Neutrophil (primary cell): ENCODE data around the gene TGM2.

ENCODE experiments used
- H3K27ac ChIP-seq: fragments of 200-600 bp; sonication (generic); 2 replicates; pipeline ENCODE4 v1.5.1; 2016; ENCODE audit warnings: mild to moderate bottlenecking, moderate library complexity
- H3K27me3 ChIP-seq: fragments of 200-600 bp; sonication (generic); 2 replicates; pipeline ENCODE4 v1.6.0; 2016; ENCODE audit warnings: mild to moderate bottlenecking
- H3K36me3 ChIP-seq: fragments of 200-600 bp; sonication (generic); 2 replicates; pipeline ENCODE4 v1.5.1; 2017
- H3K4me1 ChIP-seq, 2 experiments: fragments of 200-600 bp in 1 of 2; sonication (generic) in 1 of 2; 1 replicate in 1 of 2; 2 replicates in 1 of 2; pipeline versions ENCODE4 v1.5.1 to v1.6.1; 2013 to 2016; ENCODE audit warnings: low read depth in 1 of 2, low read length in 1 of 2, mild to moderate bottlenecking in 1 of 2, moderate library complexity in 1 of 2; ENCODE audit not compliant: control insufficient read depth in 1 of 2, insufficient read depth in 1 of 2
- H3K4me3 ChIP-seq, 2 experiments: fragments of 200-600 bp in 1 of 2; sonication (generic) in 1 of 2; 1 replicate in 1 of 2; 2 replicates in 1 of 2; pipeline ENCODE4 v1.5.1; 2013 to 2016; ENCODE audit warnings: low read depth in 1 of 2, low read length in 1 of 2, mild to moderate bottlenecking in 1 of 2, moderate library complexity in 1 of 2
- H3K9me3 ChIP-seq: fragments of 200-600 bp; sonication (generic); 2 replicates; pipeline ENCODE4 v1.5.1; 2016
- TF ChIP-seq, protein P1 (sequence below): fragments of 200-600 bp; sonication (generic); IDR thresholded peaks from 2 replicates; pipeline ENCODE4 v1.5.1; 2016; ENCODE audit warnings: antibody characterized with exemption

TGM2 gene

DNA sequence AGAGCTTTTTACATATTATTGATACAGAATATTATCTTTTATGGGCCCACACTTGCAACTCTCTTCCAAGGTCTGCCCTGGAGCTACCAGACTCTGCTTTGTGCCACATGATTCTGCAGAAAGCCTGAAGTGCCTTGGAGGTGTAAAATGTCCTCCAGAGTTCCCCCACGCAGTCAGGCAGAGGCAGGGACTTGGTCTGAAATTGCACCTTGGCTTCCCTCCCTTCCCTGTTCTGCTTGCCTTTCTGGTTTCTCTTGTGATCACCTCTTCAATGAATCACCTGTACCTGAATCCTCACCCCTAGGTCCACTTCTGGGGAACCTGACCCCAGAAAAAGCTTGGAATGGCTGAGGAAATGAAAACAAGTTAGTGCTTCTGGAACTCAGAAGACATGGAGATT, 43.0 kb upstream of the TGM2 start:
- Histone ChIP-seq H3K9me3 (no peaks in the 10 kb centered on the region), H3K36me3 (no peaks in the 10 kb centered on the region), H3K27me3 (peaks cover 5% of the 10 kb centered on the region), H3K4me1 (peaks cover 13 to 14% of the 10 kb centered on the region in 2 experiments), H3K4me3 (no peak overlapping the region), H3K27ac (no peak overlapping the region)
- TF ChIP-seq, protein P1, sequence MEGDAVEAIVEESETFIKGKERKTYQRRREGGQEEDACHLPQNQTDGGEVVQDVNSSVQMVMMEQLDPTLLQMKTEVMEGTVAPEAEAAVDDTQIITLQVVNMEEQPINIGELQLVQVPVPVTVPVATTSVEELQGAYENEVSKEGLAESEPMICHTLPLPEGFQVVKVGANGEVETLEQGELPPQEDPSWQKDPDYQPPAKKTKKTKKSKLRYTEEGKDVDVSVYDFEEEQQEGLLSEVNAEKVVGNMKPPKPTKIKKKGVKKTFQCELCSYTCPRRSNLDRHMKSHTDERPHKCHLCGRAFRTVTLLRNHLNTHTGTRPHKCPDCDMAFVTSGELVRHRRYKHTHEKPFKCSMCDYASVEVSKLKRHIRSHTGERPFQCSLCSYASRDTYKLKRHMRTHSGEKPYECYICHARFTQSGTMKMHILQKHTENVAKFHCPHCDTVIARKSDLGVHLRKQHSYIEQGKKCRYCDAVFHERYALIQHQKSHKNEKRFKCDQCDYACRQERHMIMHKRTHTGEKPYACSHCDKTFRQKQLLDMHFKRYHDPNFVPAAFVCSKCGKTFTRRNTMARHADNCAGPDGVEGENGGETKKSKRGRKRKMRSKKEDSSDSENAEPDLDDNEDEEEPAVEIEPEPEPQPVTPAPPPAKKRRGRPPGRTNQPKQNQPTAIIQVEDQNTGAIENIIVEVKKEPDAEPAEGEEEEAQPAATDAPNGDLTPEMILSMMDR = no peak

DNA sequence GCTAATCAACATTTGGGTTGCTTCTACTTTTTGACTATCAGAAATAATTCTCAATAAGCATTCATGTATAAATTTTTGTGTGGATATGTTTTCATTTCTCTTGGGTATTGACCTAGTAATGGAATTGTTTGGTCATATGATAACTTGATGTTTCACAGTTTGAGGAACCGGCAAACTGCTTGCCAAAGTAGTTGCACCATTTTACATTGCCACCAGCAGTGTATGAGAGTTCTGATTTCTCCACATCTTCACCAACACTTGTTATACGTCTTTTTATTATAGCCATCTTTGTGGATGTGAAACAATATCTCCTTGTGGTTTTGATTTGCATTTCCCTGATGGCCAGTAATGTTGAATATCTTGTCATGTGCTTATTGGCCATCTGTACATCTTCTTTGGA, 42.6 kb upstream of the TGM2 start:
- TF ChIP-seq, protein P1 = no peak
- H3K4me1 ChIP-seq = peaks cover 13 to 14% of the 10 kb centered on the region in 2 experiments
- H3K36me3 ChIP-seq = no peaks in the 10 kb centered on the region
- H3K4me3 ChIP-seq = no peak overlapping the region
- H3K27me3 ChIP-seq = peaks cover 2% of the 10 kb centered on the region
- no peaks in the 10 kb centered on the region for H3K9me3 ChIP-seq
- no peak overlapping the region for H3K27ac ChIP-seq

DNA sequence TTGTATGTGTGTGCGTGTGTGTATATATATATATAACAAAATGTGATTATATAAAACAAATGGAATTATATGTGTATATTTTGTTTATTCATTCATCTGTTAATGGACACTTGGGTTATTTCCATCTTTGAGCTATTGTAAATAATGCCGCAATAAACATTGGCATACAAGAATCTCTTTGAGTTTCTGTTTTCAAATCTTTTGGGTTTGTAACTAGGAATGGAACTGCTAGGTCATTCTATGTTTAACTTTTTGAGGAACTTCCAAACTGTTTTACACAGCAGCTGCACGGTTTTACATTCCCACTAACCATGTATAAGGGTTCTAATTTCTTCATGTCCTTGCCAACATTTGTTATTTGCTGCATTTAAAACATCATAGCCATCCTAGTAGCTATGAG, 39.9 kb upstream of the TGM2 start:
- H3K9me3 ChIP-seq = no peaks in the 10 kb centered on the region
- no peaks in the 10 kb centered on the region for H3K27me3 ChIP-seq
- no peak overlapping the region for H3K4me3 ChIP-seq
- no peak overlapping the region for H3K27ac ChIP-seq
- no peaks in the 10 kb centered on the region for H3K36me3 ChIP-seq
- no peaks in the 10 kb centered on the region for H3K4me1 ChIP-seq
- TF ChIP-seq, protein P1 = no peak

DNA sequence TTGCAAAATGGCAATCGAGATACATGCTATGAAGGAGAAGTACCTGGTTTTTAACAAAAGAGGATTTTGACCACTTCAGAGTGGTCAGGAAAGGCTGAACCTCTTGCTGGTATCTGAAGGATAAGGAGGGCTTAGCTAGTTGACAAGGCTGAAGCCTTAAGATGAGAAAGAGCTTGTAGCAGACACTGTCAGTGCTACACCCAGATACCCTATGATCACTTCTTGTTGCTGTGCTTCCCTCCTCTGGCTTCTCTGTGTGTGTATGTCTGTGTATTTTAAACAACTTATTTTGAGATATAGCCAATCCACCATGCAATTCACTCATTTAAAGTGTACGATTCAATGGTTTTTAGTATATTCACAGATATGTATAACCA, 38.9 kb upstream of the TGM2 start:
- Histone ChIP-seq H3K9me3 (no peaks in the 10 kb centered on the region), H3K4me3 (no peak overlapping the region), H3K27me3 (no peaks in the 10 kb centered on the region), H3K36me3 (no peaks in the 10 kb centered on the region), H3K4me1 (peaks cover 0 to 3% of the 10 kb centered on the region in 2 experiments), H3K27ac (no peak overlapping the region)
- TF ChIP-seq, protein P1 = no peak

DNA sequence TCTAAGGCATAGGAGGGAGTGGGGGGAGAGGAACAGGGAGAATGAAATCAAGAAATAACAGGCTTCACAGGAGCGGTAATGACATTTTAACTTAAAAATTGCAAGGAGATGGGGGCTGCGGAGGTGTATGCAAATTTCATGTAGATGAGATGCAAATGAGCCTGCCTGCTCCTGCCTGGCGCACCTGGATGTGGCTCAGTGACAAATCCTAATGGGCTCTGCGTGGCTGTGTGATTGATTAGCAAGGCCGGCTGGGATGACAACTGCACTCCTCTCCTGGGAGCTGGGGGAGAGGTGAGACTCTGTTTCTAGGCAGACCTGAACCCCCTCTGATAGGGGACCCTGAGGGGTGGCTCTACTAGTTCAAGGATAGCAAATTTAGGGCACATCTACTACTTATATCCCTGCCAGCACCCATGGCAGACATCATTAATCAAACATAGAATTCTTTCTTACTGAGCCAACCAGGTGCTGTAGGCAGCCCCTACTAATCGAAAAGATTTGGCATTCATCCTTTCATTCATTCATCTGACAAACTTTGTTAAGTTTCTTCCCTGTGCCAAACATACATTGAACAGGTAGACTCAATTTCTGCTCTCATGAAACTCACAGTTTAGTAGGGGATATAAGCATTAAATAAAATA, 38.4 kb upstream of the TGM2 start:
- no peak overlapping the region for H3K27ac ChIP-seq
- TF ChIP-seq, protein P1 = no peak
- H3K36me3 ChIP-seq = no peaks in the 10 kb centered on the region
- H3K9me3 ChIP-seq = no peaks in the 10 kb centered on the region
- H3K4me3 ChIP-seq = no peak overlapping the region
- no peaks in the 10 kb centered on the region for H3K27me3 ChIP-seq
- peaks cover 5 to 8% of the 10 kb centered on the region in 2 experiments for H3K4me1 ChIP-seq

DNA sequence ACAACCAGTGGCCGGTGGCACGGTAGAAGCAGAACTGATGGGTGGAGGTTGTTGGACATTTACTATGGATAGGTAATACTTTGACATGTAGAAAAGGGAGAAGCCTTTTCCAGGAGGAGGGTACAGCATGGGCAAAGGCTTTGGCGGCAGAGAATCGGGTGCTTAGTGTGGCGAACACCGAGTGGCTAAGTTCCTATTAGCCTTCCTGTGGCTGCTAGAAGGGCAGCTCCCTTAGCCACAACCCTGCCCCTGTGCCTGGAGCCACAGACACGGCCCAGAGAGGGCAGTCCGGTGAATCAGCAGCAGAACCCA, 37.9 kb upstream of the TGM2 start:
- H3K27ac ChIP-seq = no peak overlapping the region
- no peaks in the 10 kb centered on the region for H3K27me3 ChIP-seq
- H3K36me3 ChIP-seq = no peaks in the 10 kb centered on the region
- H3K9me3 ChIP-seq = no peaks in the 10 kb centered on the region
- TF ChIP-seq, protein P1 = no peak
- no peak overlapping the region for H3K4me3 ChIP-seq
- peaks cover 10 to 13% of the 10 kb centered on the region in 2 experiments for H3K4me1 ChIP-seq
